HepG2 (cell line): ENCODE results near the gene ARL6. TPM values are rescaled to one million over a fixed set of nuclear protein-coding genes. Genes with fewer than 3 reads are reported as not detected.

Experiments
- ARNT2 ChIP-seq: sonication (generic); formaldehyde crosslinking; IDR thresholded peaks from 2 replicates; pipeline ENCODE4 v1.8.0; 2022; ENCODE audit warnings: mild to moderate bottlenecking, low read depth, missing genetic modification reagents, moderate library complexity
- CHCHD3 ChIP-seq: sonication (generic); formaldehyde crosslinking; IDR thresholded peaks from 2 replicates; pipeline ENCODE4 v1.8.0; 2022; ENCODE audit warnings: mild to moderate bottlenecking, missing genetic modification reagents, moderate library complexity
- IRX3 ChIP-seq: sonication (generic); formaldehyde crosslinking; IDR thresholded peaks from 2 replicates; pipeline ENCODE4 v1.8.1; 2023; ENCODE audit warnings: mild to moderate bottlenecking, low read depth, missing genetic modification reagents, borderline replicate concordance
- ZNF564 ChIP-seq: sonication (generic); formaldehyde crosslinking; IDR thresholded peaks from 2 replicates; pipeline ENCODE4 v1.8.1; 2023; ENCODE audit warnings: mild to moderate bottlenecking, missing genetic modification reagents
- ZNF713 ChIP-seq: sonication (generic); formaldehyde crosslinking; IDR thresholded peaks from 2 replicates; pipeline ENCODE4 v1.4.0; 2020; ENCODE audit warnings: mild to moderate bottlenecking, missing genetic modification reagents
- polyA plus RNA-seq, 8 experiments: library from polyadenylated mRNA; depleted of rRNA in 3 of 8; stranded (reverse) in 7 of 8; unstranded in 1 of 8; fragments of >200 nt; fragmentation: Illumina TruSeq in 4 of 8; extraction: Trizol in 4 of 8; gene quantifications; 2 replicates each; pipeline versions ENCODE4 v1.2.1 to v1.2.3, GENCODE V29; 2011 to 2016; ENCODE audit warnings: low read depth in 4 of 8, missing spikeins in 1 of 8, mixed read lengths in 1 of 8; ENCODE audit not compliant: insufficient read depth in 1 of 8
- total RNA-seq, 5 experiments: library from RNA; depleted of rRNA; stranded (reverse); fragments of >200 nt; fragmentation: Illumina TruSeq; extraction: Trizol; gene quantifications; 2 replicates each; pipeline ENCODE4 v1.2.3, GENCODE V29; 2016; ENCODE audit warnings: low read depth in 1 of 5
- TF ChIP-seq, protein P1 (sequence below): sonication (generic); formaldehyde crosslinking; IDR thresholded peaks from 2 replicates; pipeline ENCODE4 v1.4.0; 2020; ENCODE audit warnings: missing genetic modification reagents
- TF ChIP-seq, protein P2 (sequence below): sonication (generic); formaldehyde crosslinking; IDR thresholded peaks from 2 replicates; pipeline ENCODE4 v1.5.1; 2020; ENCODE audit warnings: missing genetic modification reagents, mild to moderate bottlenecking, borderline replicate concordance
- TF ChIP-seq, protein P3 (sequence below): sonication (generic); formaldehyde crosslinking; IDR thresholded peaks from 2 replicates; pipeline ENCODE4 v1.4.0; 2020; ENCODE audit warnings: missing genetic modification reagents
- TF ChIP-seq, protein P4 (sequence below): sonication (generic); formaldehyde crosslinking; IDR thresholded peaks from 2 replicates; pipeline ENCODE4 v1.4.0; 2020; ENCODE audit warnings: missing genetic modification reagents, borderline replicate concordance

Gene ARL6
- total and polyA plus RNA-seq, 2 of the 13 experiments (the other 11 are each of a cell fraction or from before 2014, with no cell fraction given), result 1.3 to 3.7 TPM

GRCh38 chr3:97825101-97825500 lies 60.5 kb downstream of the ARL6 start (continued):
- TF ChIP-seq, protein P1, sequence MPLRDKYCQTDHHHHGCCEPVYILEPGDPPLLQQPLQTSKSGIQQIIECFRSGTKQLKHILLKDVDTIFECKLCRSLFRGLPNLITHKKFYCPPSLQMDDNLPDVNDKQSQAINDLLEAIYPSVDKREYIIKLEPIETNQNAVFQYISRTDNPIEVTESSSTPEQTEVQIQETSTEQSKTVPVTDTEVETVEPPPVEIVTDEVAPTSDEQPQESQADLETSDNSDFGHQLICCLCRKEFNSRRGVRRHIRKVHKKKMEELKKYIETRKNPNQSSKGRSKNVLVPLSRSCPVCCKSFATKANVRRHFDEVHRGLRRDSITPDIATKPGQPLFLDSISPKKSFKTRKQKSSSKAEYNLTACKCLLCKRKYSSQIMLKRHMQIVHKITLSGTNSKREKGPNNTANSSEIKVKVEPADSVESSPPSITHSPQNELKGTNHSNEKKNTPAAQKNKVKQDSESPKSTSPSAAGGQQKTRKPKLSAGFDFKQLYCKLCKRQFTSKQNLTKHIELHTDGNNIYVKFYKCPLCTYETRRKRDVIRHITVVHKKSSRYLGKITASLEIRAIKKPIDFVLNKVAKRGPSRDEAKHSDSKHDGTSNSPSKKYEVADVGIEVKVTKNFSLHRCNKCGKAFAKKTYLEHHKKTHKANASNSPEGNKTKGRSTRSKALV, result no peak
- TF ChIP-seq, protein P2, sequence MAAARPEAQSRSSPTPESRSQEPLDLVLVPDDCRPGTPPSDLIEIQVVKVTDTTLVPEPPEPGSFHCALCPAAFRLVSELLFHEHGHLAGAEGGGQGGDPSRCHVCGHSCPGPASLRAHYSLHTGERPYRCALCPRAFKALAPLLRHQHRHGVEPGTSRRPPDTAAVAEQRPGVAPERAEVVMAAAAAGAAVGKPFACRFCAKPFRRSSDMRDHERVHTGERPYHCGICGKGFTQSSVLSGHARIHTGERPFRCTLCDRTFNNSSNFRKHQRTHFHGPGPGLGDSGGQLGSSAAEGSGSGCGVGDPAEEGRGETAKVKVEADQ, result no peak
- TF ChIP-seq ZNF713 (CRISPR knock-in tag) (no peak), ZNF564 (CRISPR knock-in tag) (no peak), IRX3 (CRISPR knock-in tag) (no peak), ARNT2 (CRISPR knock-in tag) (no peak), CHCHD3 (CRISPR knock-in tag) (no peak)
- TF ChIP-seq, protein P3, sequence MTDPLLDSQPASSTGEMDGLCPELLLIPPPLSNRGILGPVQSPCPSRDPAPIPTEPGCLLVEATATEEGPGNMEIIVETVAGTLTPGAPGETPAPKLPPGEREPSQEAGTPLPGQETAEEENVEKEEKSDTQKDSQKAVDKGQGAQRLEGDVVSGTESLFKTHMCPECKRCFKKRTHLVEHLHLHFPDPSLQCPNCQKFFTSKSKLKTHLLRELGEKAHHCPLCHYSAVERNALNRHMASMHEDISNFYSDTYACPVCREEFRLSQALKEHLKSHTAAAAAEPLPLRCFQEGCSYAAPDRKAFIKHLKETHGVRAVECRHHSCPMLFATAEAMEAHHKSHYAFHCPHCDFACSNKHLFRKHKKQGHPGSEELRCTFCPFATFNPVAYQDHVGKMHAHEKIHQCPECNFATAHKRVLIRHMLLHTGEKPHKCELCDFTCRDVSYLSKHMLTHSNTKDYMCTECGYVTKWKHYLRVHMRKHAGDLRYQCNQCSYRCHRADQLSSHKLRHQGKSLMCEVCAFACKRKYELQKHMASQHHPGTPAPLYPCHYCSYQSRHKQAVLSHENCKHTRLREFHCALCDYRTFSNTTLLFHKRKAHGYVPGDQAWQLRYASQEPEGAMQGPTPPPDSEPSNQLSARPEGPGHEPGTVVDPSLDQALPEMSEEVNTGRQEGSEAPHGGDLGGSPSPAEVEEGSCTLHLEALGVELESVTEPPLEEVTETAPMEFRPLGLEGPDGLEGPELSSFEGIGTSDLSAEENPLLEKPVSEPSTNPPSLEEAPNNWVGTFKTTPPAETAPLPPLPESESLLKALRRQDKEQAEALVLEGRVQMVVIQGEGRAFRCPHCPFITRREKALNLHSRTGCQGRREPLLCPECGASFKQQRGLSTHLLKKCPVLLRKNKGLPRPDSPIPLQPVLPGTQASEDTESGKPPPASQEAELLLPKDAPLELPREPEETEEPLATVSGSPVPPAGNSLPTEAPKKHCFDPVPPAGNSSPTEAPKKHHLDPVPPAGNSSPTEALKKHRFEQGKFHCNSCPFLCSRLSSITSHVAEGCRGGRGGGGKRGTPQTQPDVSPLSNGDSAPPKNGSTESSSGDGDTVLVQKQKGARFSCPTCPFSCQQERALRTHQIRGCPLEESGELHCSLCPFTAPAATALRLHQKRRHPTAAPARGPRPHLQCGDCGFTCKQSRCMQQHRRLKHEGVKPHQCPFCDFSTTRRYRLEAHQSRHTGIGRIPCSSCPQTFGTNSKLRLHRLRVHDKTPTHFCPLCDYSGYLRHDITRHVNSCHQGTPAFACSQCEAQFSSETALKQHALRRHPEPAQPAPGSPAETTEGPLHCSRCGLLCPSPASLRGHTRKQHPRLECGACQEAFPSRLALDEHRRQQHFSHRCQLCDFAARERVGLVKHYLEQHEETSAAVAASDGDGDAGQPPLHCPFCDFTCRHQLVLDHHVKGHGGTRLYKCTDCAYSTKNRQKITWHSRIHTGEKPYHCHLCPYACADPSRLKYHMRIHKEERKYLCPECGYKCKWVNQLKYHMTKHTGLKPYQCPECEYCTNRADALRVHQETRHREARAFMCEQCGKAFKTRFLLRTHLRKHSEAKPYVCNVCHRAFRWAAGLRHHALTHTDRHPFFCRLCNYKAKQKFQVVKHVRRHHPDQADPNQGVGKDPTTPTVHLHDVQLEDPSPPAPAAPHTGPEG (CRISPR knock-in tag), result no peak
- TF ChIP-seq, protein P4, sequence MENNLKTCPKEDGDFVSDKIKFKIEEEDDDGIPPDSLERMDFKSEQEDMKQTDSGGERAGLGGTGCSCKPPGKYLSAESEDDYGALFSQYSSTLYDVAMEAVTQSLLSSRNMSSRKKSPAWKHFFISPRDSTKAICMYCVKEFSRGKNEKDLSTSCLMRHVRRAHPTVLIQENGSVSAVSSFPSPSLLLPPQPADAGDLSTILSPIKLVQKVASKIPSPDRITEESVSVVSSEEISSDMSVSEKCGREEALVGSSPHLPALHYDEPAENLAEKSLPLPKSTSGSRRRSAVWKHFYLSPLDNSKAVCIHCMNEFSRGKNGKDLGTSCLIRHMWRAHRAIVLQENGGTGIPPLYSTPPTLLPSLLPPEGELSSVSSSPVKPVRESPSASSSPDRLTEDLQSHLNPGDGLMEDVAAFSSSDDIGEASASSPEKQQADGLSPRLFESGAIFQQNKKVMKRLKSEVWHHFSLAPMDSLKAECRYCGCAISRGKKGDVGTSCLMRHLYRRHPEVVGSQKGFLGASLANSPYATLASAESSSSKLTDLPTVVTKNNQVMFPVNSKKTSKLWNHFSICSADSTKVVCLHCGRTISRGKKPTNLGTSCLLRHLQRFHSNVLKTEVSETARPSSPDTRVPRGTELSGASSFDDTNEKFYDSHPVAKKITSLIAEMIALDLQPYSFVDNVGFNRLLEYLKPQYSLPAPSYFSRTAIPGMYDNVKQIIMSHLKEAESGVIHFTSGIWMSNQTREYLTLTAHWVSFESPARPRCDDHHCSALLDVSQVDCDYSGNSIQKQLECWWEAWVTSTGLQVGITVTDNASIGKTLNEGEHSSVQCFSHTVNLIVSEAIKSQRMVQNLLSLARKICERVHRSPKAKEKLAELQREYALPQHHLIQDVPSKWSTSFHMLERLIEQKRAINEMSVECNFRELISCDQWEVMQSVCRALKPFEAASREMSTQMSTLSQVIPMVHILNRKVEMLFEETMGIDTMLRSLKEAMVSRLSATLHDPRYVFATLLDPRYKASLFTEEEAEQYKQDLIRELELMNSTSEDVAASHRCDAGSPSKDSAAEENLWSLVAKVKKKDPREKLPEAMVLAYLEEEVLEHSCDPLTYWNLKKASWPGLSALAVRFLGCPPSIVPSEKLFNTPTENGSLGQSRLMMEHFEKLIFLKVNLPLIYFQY (CRISPR knock-in tag), result no peak
